ENCODE data around the gene MINK1. TPM values are rescaled to one million over a fixed set of nuclear protein-coding genes. Genes with fewer than 3 reads are reported as not detected.

The MINK1 gene
- total RNA-seq, 2 experiments from 2014 or later: 50.8 to 51.5 TPM

DNA sequence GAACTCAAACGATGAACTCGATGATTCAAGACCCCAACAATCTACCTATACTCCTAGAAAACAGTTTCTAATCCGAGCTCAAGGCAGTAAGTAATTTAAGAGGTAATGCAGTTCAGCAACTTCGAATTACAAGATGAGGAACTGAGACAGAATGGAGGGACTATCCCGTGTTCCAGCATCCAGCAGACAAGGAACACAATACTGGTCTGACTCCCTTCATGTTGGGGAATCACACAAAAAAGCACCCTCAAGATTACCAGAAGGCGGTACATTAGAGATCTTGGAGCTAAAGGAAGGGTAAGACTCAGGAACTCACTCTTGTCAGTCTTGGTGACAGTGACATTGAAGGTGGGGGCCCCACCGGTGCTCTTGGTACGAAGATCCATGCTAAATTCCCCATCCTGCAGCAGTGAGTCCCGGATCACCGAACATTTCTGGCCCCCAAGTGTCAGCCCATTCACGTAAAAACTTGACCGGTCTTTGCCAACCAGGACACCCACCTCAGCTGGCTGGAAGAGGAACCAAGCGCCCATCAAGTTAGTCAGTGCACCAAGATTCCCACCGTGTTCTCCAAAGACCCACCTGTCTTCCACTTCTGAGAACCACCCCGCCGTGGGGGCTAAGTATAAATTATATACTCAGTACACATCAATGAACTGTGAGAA lies 113.3 kb downstream of the MINK1 start:
- Mint-ChIP-seq H3K4me3 (peak overlapping the region; percentile 97), H3K27ac (peak overlapping the region; percentile 99), H3K9me3 (no peaks in the 10 kb centered on the region), H3K4me1 (ENCODE audit: low read depth) (peaks cover 52% of the 10 kb centered on the region), H3K36me3 (ENCODE audit: low read depth) (peaks cover 62% of the 10 kb centered on the region), H3K27me3 (no peaks in the 10 kb centered on the region)
- no peak for ATAC-seq
- no peak for DNase-seq
- intact Hi-C loops (cut with micrococcal nuclease): no loop called here
- POLR2A ChIA-PET: interaction anchor here (1.0 to 20.8 kb wide), 9 partner anchors 7 to 84 kb away, joined by 3 to 627 read pairs (median 11); partner anchors contain the start of genes C17orf107, CAMTA2, INCA1 and KIF1C
- CTCF ChIA-PET: interaction anchor here (0.7 to 2.8 kb wide), 5 partner anchors 21 to 84 kb away, joined by 3 to 8 read pairs (median 5); partner anchors contain the start of genes CHRNE and SPAG7
- TF ChIP-seq, protein P1, sequence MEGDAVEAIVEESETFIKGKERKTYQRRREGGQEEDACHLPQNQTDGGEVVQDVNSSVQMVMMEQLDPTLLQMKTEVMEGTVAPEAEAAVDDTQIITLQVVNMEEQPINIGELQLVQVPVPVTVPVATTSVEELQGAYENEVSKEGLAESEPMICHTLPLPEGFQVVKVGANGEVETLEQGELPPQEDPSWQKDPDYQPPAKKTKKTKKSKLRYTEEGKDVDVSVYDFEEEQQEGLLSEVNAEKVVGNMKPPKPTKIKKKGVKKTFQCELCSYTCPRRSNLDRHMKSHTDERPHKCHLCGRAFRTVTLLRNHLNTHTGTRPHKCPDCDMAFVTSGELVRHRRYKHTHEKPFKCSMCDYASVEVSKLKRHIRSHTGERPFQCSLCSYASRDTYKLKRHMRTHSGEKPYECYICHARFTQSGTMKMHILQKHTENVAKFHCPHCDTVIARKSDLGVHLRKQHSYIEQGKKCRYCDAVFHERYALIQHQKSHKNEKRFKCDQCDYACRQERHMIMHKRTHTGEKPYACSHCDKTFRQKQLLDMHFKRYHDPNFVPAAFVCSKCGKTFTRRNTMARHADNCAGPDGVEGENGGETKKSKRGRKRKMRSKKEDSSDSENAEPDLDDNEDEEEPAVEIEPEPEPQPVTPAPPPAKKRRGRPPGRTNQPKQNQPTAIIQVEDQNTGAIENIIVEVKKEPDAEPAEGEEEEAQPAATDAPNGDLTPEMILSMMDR (IDR thresholded peaks at IDR 0.05): no peak

DNA sequence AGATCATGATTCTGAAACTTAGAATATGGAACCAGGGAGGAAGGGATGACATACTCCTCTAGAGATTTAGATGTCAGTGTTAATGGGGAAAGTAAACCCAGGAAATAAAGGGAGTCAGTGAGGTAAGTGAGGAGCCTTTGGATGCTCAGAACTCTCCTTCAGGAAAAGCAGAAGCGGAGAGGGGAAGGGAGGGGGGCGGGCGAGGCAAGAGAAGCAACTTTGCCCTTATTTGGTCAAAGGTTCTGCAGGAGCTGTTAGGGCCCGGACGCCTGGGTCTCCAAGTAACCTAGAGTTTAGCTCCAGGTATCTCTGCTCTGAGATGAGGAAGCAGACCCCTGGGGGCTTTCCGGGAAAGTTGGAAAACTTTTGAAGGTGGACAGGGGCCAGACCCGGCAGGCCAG lies 113.9 kb downstream of the MINK1 start:
- TF ChIP-seq, protein P1 (IDR thresholded peaks at IDR 0.05): no peak
- H3K9me3 Mint-ChIP-seq: no peaks in the 10 kb centered on the region
- H3K4me3 Mint-ChIP-seq: peak overlapping the region; percentile 97
- intact Hi-C loops (cut with micrococcal nuclease): loop anchor here (1.0 kb wide), 1 partner anchor 22 kb away; no protein-coding TSS in a partner anchor
- ATAC-seq: no peak
- peak overlapping the region; percentile 99 for H3K27ac Mint-ChIP-seq
- no peak for DNase-seq
- ChIA-PET POLR2A (interaction anchor here (1.1 to 20.8 kb wide), 10 partner anchors 8 to 83 kb away, joined by 4 to 627 read pairs (median 10); partner anchors contain the start of genes C17orf107, CAMTA2, CHRNE and INCA1), CTCF (interaction anchor here (1.4 to 2.8 kb wide), 4 partner anchors 20 to 44 kb away, joined by 3 to 8 read pairs (median 6); partner anchors contain the start of genes CHRNE and SPAG7)
- peaks cover 51% of the 10 kb centered on the region for H3K4me1 Mint-ChIP-seq (ENCODE audit: low read depth)
- no peaks in the 10 kb centered on the region for H3K27me3 Mint-ChIP-seq
- peaks cover 56% of the 10 kb centered on the region for H3K36me3 Mint-ChIP-seq (ENCODE audit: low read depth)

Other genes starting within 250 kb of the MINK1 start
- gene SMTNL2, start 248.8 kb upstream of the MINK1 start, total RNA-seq: not detected
- not detected for gene ALOX15, start 191.7 kb upstream of the MINK1 start, total RNA-seq
- 100 to 1,000 TPM; 108 to 117 TPM for gene PELP1, start 129.2 kb upstream of the MINK1 start, total RNA-seq
- gene ARRB2, start 122.7 kb upstream of the MINK1 start, total RNA-seq: 100 to 1,000 TPM; 163 to 176 TPM
- gene MED11, start 101.9 kb upstream of the MINK1 start, total RNA-seq: 10 to 100 TPM; 19.0 to 23.8 TPM
- not detected for gene ZMYND15, start 93.5 kb upstream of the MINK1 start, total RNA-seq
- 1 to 10 TPM; 2.0 to 2.5 TPM for gene CXCL16, start 93.4 kb upstream of the MINK1 start, total RNA-seq
- not detected for gene TM4SF5, start 61.5 kb upstream of the MINK1 start, total RNA-seq
- gene VMO1, start 47.0 kb upstream of the MINK1 start, total RNA-seq: not detected
- gene GLTPD2, start 44.4 kb upstream of the MINK1 start, total RNA-seq: not detected
- 100 to 1,000 TPM; 131 to 139 TPM for gene PSMB6, start 37.2 kb upstream of the MINK1 start, total RNA-seq
- 1 to 10 TPM; 6.2 to 6.8 TPM for gene PLD2, start 26.2 kb upstream of the MINK1 start, total RNA-seq
- gene C17orf107, start 66.2 kb downstream of the MINK1 start, total RNA-seq: 1 to 10 TPM; 3.0 to 3.6 TPM
- gene CHRNE, start 69.8 kb downstream of the MINK1 start, total RNA-seq: under 1 TPM; 0.45 to 0.78 TPM
- gene GP1BA, start 98.9 kb downstream of the MINK1 start, total RNA-seq: not detected
- gene SLC25A11, start 106.7 kb downstream of the MINK1 start, total RNA-seq: 10 to 100 TPM; 80.8 to 87.0 TPM
- 100 to 1,000 TPM; 144 to 152 TPM for gene RNF167, start 106.9 kb downstream of the MINK1 start, total RNA-seq
- gene PFN1, start 115.2 kb downstream of the MINK1 start, total RNA-seq: 1,000 to 10,000 TPM; 1,726 to 1,759 TPM
- gene ENO3, start 117.8 kb downstream of the MINK1 start, total RNA-seq: 10 to 100 TPM; 31.3 to 34.0 TPM
- 10 to 100 TPM; 62.7 to 62.9 TPM for gene SPAG7, start 134.5 kb downstream of the MINK1 start, total RNA-seq
- gene CAMTA2, start 154.3 kb downstream of the MINK1 start, total RNA-seq: 10 to 100 TPM; 91.5 to 99.0 TPM
- gene INCA1, start 164.2 kb downstream of the MINK1 start, total RNA-seq: under 1 TPM in 1 of 2 experiments, not detected in 1; 0.63 TPM
- 10 to 100 TPM; 35.7 to 37.4 TPM for gene KIF1C, start 164.6 kb downstream of the MINK1 start, total RNA-seq
- gene SLC52A1, start 202.1 kb downstream of the MINK1 start, total RNA-seq: under 1 TPM; 0.13 to 0.14 TPM
- 1 to 10 TPM; 1.5 to 1.9 TPM for gene ZFP3, start 245.1 kb downstream of the MINK1 start, total RNA-seq